Fibroblast of upper back skin (primary cell): ENCODE measurements around the gene CXCL17.
"Not testable (repeated sequence)": the region's sequence is repeated elsewhere in the genome, so short reads cannot be mapped to it uniquely, and the experiment has no call there.

Experiments
- DNase-seq: peaks from one replicate; pipeline ENCODE4 v3.0.0-alpha.2; 2013

Gene CXCL17

GRCh38 chr19:42442833-42443232, at the start of gene CXCL17:
Gene CXCL17, minus strand, starts transcription at chr19:42442946. Its CDS starts 114 bp downstream, at chr19:42442832.
- no peak for DNase-seq

- DNase-seq, result no peak
Observed at GRCh38 chr19:42488783-42489521, 46.2 kb upstream of the CXCL17 start.

- no peak for DNase-seq
Observed at GRCh38 chr19:42487798-42488178, 45.0 kb upstream of the CXCL17 start.

- DNase-seq, result peak; percentile 33
Observed at GRCh38 chr19:42487032-42487797, 44.5 kb upstream of the CXCL17 start.

GRCh38 chr19:42485036-42485435, 42.3 kb upstream of the CXCL17 start:
- DNase-seq, result not testable (repeated sequence)

- DNase-seq, result peak; percentile 41
Observed at GRCh38 chr19:42480335-42481095, 37.8 kb upstream of the CXCL17 start.

- no peak for DNase-seq
Observed at GRCh38 chr19:42479736-42480135, 37.0 kb upstream of the CXCL17 start.

GRCh38 chr19:42478765-42479311, 36.1 kb upstream of the CXCL17 start:
- no peak for DNase-seq

GRCh38 chr19:42477933-42478332, 35.2 kb upstream of the CXCL17 start:
- DNase-seq, result no peak

- no peak for DNase-seq
Observed at GRCh38 chr19:42477117-42477516, 34.4 kb upstream of the CXCL17 start.

- DNase-seq, result no peak
Observed at GRCh38 chr19:42475366-42475765, 32.6 kb upstream of the CXCL17 start.

GRCh38 chr19:42474743-42475142, 32.0 kb upstream of the CXCL17 start:
- no peak for DNase-seq

- no peak for DNase-seq
Observed at GRCh38 chr19:42473686-42474085, 30.9 kb upstream of the CXCL17 start.

- DNase-seq, result no peak
Observed at GRCh38 chr19:42472402-42473147, 29.8 kb upstream of the CXCL17 start.

- no peak for DNase-seq
Observed at GRCh38 chr19:42471554-42472249, 29.0 kb upstream of the CXCL17 start.

- peak; percentile 31 for DNase-seq
Observed at GRCh38 chr19:42469311-42470235, 26.8 kb upstream of the CXCL17 start.

- peak; percentile 88 for DNase-seq
Observed at GRCh38 chr19:42468273-42468796, 25.6 kb upstream of the CXCL17 start.

GRCh38 chr19:42467183-42467760, 24.5 kb upstream of the CXCL17 start:
- peak; percentile 32 for DNase-seq

GRCh38 chr19:42466521-42467182, 23.9 kb upstream of the CXCL17 start:
- DNase-seq, result peak; percentile 7
